Effector CD8-positive, alpha-beta T cell (primary cell): ENCODE measurements around the gene MRPS10.

Experiments
- DNase-seq: peaks from one replicate; lab custom pipeline; 2025; lab: John Stamatoyannopoulos, UW
- total RNA-seq, 4 experiments: gene quantifications; one replicate each; lab custom pipeline; 2026; lab: John Stamatoyannopoulos, UW

The MRPS10 gene
- 37.3 to 59.0 (median 43.8) reads per million in 4 experiments for total RNA-seq

GRCh38 chr6:42217519-42218367, at the start of gene MRPS10:
Gene MRPS10 (minus strand): TSS chr6:42217861. CDS start chr6:42217849, 12 bp downstream.
- peak; percentile 82 for DNase-seq

- DNase-seq = no peak
Measured at GRCh38 chr6:42266538-42266937, 48.9 kb upstream of the MRPS10 start.

GRCh38 chr6:42264852-42265390, 47.3 kb upstream of the MRPS10 start:
- no peak for DNase-seq

- no peak for DNase-seq
Measured at GRCh38 chr6:42264162-42264851, 46.6 kb upstream of the MRPS10 start.

- DNase-seq = no peak
Measured at GRCh38 chr6:42263165-42263728, 45.6 kb upstream of the MRPS10 start.

GRCh38 chr6:42260972-42261371, 43.3 kb upstream of the MRPS10 start:
- no peak for DNase-seq

- DNase-seq = no peak
Measured at GRCh38 chr6:42260396-42260888, 42.8 kb upstream of the MRPS10 start.

GRCh38 chr6:42259841-42260395, 42.3 kb upstream of the MRPS10 start:
- DNase-seq = no peak

GRCh38 chr6:42259286-42259685, 41.6 kb upstream of the MRPS10 start:
- DNase-seq = no peak

GRCh38 chr6:42257614-42258013, 40.0 kb upstream of the MRPS10 start:
- no peak for DNase-seq

GRCh38 chr6:42257063-42257462, 39.4 kb upstream of the MRPS10 start:
- DNase-seq = no peak

- no peak for DNase-seq
Measured at GRCh38 chr6:42255050-42255449, 37.4 kb upstream of the MRPS10 start.

- no peak for DNase-seq
Measured at GRCh38 chr6:42254505-42254904, 36.8 kb upstream of the MRPS10 start.

- no peak for DNase-seq
Measured at GRCh38 chr6:42251911-42252637, 34.4 kb upstream of the MRPS10 start.

GRCh38 chr6:42251500-42251899, 33.8 kb upstream of the MRPS10 start:
- no peak for DNase-seq

GRCh38 chr6:42250274-42250931, 32.7 kb upstream of the MRPS10 start:
- DNase-seq = no peak

GRCh38 chr6:42249279-42249678, 31.6 kb upstream of the MRPS10 start:
- no peak for DNase-seq

- DNase-seq = no peak
Measured at GRCh38 chr6:42243046-42243445, 25.4 kb upstream of the MRPS10 start.

- DNase-seq = no peak
Measured at GRCh38 chr6:42241915-42242314, 24.3 kb upstream of the MRPS10 start.

- no peak for DNase-seq
Measured at GRCh38 chr6:42239736-42240375, 22.2 kb upstream of the MRPS10 start.
